ENCODE data around the gene NPHS1. TPM values are rescaled to one million over a fixed set of nuclear protein-coding genes. Genes with fewer than 3 reads are reported as not detected.

The NPHS1 gene
- total and polyA plus RNA-seq, 2 donors (not counting 1 experiment from before 2014, with no cell fraction given): not detected

GRCh38 chr19:35858311-35858710 lies 6.0 kb upstream of the NPHS1 start:
- H3K27ac ChIP-seq (ENCODE audit: insufficient read depth, low read length): no peak overlapping the region
- no peak for TF ChIP-seq CTCF (conservative IDR thresholded peaks at IDR 0.05 in 1 of 2, IDR thresholded peaks at IDR 0.05 in 1 of 2; ENCODE audit: low read depth in 1 of 2, low read length in 2 of 2)
- no peak for TF ChIP-seq EZH2 (IDR thresholded peaks at IDR 0.05; ENCODE audit: low read length, missing control alignments)
- H3K9me3 ChIP-seq (ENCODE audit: control insufficient read depth, insufficient read depth, low read depth, low read length): no peaks in the 10 kb centered on the region
- no peak overlapping the region for H2AFZ ChIP-seq (ENCODE audit: low read length)
- H3K4me2 ChIP-seq (ENCODE audit: extremely low read depth, insufficient read depth, low read length): no peak overlapping the region
- H3K27me3 ChIP-seq (ENCODE audit: control insufficient read depth, insufficient read depth, low read length): peaks cover 58% of the 10 kb centered on the region
- no peak for DNase-seq (ENCODE audit: low read depth in 2 of 2)
- no peaks in the 10 kb centered on the region for H4K20me1 ChIP-seq (ENCODE audit: control insufficient read depth, extremely low read depth, insufficient read depth, low read length)
- H3K4me1 ChIP-seq (ENCODE audit: control insufficient read depth, extremely low read depth, insufficient read depth, low read length): no peaks in the 10 kb centered on the region
- H3K4me3 ChIP-seq (replicated peaks in 1 of 4; ENCODE audit: control extremely low read depth in 1 of 4, insufficient read depth in 1 of 4, low read depth in 3 of 4, low read length in 4 of 4): no peak overlapping the region
- H3K9ac ChIP-seq (ENCODE audit: insufficient read depth, low read length): no peak overlapping the region
- no peaks in the 10 kb centered on the region for H3K36me3 ChIP-seq (ENCODE audit: control insufficient read depth, insufficient read depth, low read length)
- H3K79me2 ChIP-seq (ENCODE audit: control insufficient read depth, insufficient read depth, low read length): no peaks in the 10 kb centered on the region

GRCh38 chr19:35856546-35857149 lies 4.3 kb upstream of the NPHS1 start, which contains the start of gene KIRREL2:
TSS of gene KIRREL2 (plus strand) at chr19:35856911. CDS start at chr19:35857120, 209 bp downstream.
- no peak within 1 kb of the TSS for H3K27ac ChIP-seq (ENCODE audit: insufficient read depth, low read length)
- TF ChIP-seq CTCF (conservative IDR thresholded peaks at IDR 0.05 in 1 of 2, IDR thresholded peaks at IDR 0.05 in 1 of 2; ENCODE audit: low read depth in 1 of 2, low read length in 2 of 2) (no peak), EZH2 (IDR thresholded peaks at IDR 0.05; ENCODE audit: low read length, missing control alignments) (peak; percentile 58)
- H3K4me2 ChIP-seq (ENCODE audit: extremely low read depth, insufficient read depth, low read length): peak within 1 kb of the TSS; percentile 51
- H3K36me3 ChIP-seq (ENCODE audit: control insufficient read depth, insufficient read depth, low read length): no peaks in the 10 kb centered on the region
- no peak for DNase-seq (ENCODE audit: low read depth in 2 of 2)
- H3K27me3 ChIP-seq (ENCODE audit: control insufficient read depth, insufficient read depth, low read length): peaks cover 55% of the 10 kb centered on the region
- H3K9ac ChIP-seq (ENCODE audit: insufficient read depth, low read length): no peak within 1 kb of the TSS
- H3K79me2 ChIP-seq (ENCODE audit: control insufficient read depth, insufficient read depth, low read length): no peaks in the 10 kb centered on the region
- H3K9me3 ChIP-seq (ENCODE audit: control insufficient read depth, insufficient read depth, low read depth, low read length): no peaks in the 10 kb centered on the region
- H2AFZ ChIP-seq (ENCODE audit: low read length): no peak within 1 kb of the TSS
- no peaks in the 10 kb centered on the region for H3K4me1 ChIP-seq (ENCODE audit: control insufficient read depth, extremely low read depth, insufficient read depth, low read length)
- H4K20me1 ChIP-seq (ENCODE audit: control insufficient read depth, extremely low read depth, insufficient read depth, low read length): no peaks in the 10 kb centered on the region
- H3K4me3 ChIP-seq (replicated peaks in 1 of 4; ENCODE audit: control extremely low read depth in 1 of 4, insufficient read depth in 1 of 4, low read depth in 3 of 4, low read length in 4 of 4): peak within 1 kb of the TSS in 2 of 4 experiments; percentile 21 to 51

- H3K27me3 ChIP-seq (ENCODE audit: control insufficient read depth, insufficient read depth, low read length): peaks cover 32% of the 10 kb centered on the region
- H4K20me1 ChIP-seq (ENCODE audit: control insufficient read depth, extremely low read depth, insufficient read depth, low read length): no peaks in the 10 kb centered on the region
- no peaks in the 10 kb centered on the region for H3K36me3 ChIP-seq (ENCODE audit: control insufficient read depth, insufficient read depth, low read length)
- no peak overlapping the region for H3K9ac ChIP-seq (ENCODE audit: insufficient read depth, low read length)
- no peak overlapping the region for H3K4me2 ChIP-seq (ENCODE audit: extremely low read depth, insufficient read depth, low read length)
- no peak overlapping the region for H3K4me3 ChIP-seq (replicated peaks in 1 of 4; ENCODE audit: control extremely low read depth in 1 of 4, insufficient read depth in 1 of 4, low read depth in 3 of 4, low read length in 4 of 4)
- H3K79me2 ChIP-seq (ENCODE audit: control insufficient read depth, insufficient read depth, low read length): no peaks in the 10 kb centered on the region
- no peak overlapping the region for H2AFZ ChIP-seq (ENCODE audit: low read length)
- no peak overlapping the region for H3K27ac ChIP-seq (ENCODE audit: insufficient read depth, low read length)
- DNase-seq (ENCODE audit: low read depth in 2 of 2): no peak
- TF ChIP-seq EZH2 (IDR thresholded peaks at IDR 0.05; ENCODE audit: low read length, missing control alignments) (no peak), CTCF (conservative IDR thresholded peaks at IDR 0.05 in 1 of 2, IDR thresholded peaks at IDR 0.05 in 1 of 2; ENCODE audit: low read depth in 1 of 2, low read length in 2 of 2) (no peak)
- no peaks in the 10 kb centered on the region for H3K9me3 ChIP-seq (ENCODE audit: control insufficient read depth, insufficient read depth, low read depth, low read length)
- H3K4me1 ChIP-seq (ENCODE audit: control insufficient read depth, extremely low read depth, insufficient read depth, low read length): no peaks in the 10 kb centered on the region
Observed at GRCh38 chr19:35853038-35853756, 893 bp upstream of the NPHS1 start.
